T-helper 1 cell (primary cell): Measurements from ENCODE around the gene NOL9.
A peak's percentile ranks its signal among the peaks of the same experiment; 100 is the strongest.
"Not testable (repeated sequence)": the region's sequence is repeated elsewhere in the genome, so short reads cannot be mapped to it uniquely, and the experiment has no call there.

Experiments used
- DNase-seq, 5 donors: peaks; one replicate each; pipeline ENCODE4 v3.0.0-alpha.2; 2012 to 2020
- total RNA-seq, 4 donors: gene quantifications; one replicate each; lab custom pipeline; 2026; lab: John Stamatoyannopoulos, UW

Gene NOL9
- 59.2 to 113 (median 100) reads per million in 4 donors for total RNA-seq

- peak; percentile 89 to 94 (median 91) for DNase-seq
Measured at GRCh38 chr1:6554031-6554906, at the start of gene NOL9. Gene NOL9 (minus strand): TSS chr1:6554513. CDS start chr1:6554502, 11 bp downstream.

- DNase-seq: peak in 3 of 5 donors; percentile 43 to 68 (median 44)
Measured at GRCh38 chr1:6603238-6603914, 49.1 kb upstream of the NOL9 start.

GRCh38 chr1:6602669-6603237 lies 48.4 kb upstream of the NOL9 start, which contains the start of gene KLHL21:
Gene KLHL21 (minus strand): TSS chr1:6602869. CDS start chr1:6602817, 52 bp downstream.
- peak; percentile 65 to 89 (median 76) for DNase-seq

GRCh38 chr1:6601923-6602668 lies 47.8 kb upstream of the NOL9 start:
- DNase-seq: peak in 2 of 5 donors; percentile 29 to 38

- DNase-seq: peak; percentile 41 to 82 (median 63)
Measured at GRCh38 chr1:6601049-6601922, 47.0 kb upstream of the NOL9 start.

- no peak for DNase-seq
Measured at GRCh38 chr1:6600410-6601048, 46.2 kb upstream of the NOL9 start.

GRCh38 chr1:6599991-6600390 lies 45.7 kb upstream of the NOL9 start:
- DNase-seq: not testable (repeated sequence)

- peak in 3 of 5 donors; percentile 24 to 69 (median 40) for DNase-seq
Measured at GRCh38 chr1:6599141-6599975, 45.0 kb upstream of the NOL9 start.

GRCh38 chr1:6597777-6598131 lies 43.4 kb upstream of the NOL9 start:
- no peak for DNase-seq

GRCh38 chr1:6596886-6597776 lies 42.8 kb upstream of the NOL9 start:
- DNase-seq: no peak

- no peak for DNase-seq
Measured at GRCh38 chr1:6596351-6596750, 42.0 kb upstream of the NOL9 start.

- no peak for DNase-seq
Measured at GRCh38 chr1:6594977-6595740, 40.8 kb upstream of the NOL9 start.

GRCh38 chr1:6593810-6594209 lies 39.5 kb upstream of the NOL9 start:
- no peak for DNase-seq

GRCh38 chr1:6592865-6593593 lies 38.7 kb upstream of the NOL9 start:
- no peak for DNase-seq

- DNase-seq: no peak
Measured at GRCh38 chr1:6592441-6592840, 38.1 kb upstream of the NOL9 start.

GRCh38 chr1:6591644-6592043 lies 37.3 kb upstream of the NOL9 start:
- DNase-seq: no peak

GRCh38 chr1:6591222-6591621 lies 36.9 kb upstream of the NOL9 start:
- DNase-seq: no peak

GRCh38 chr1:6590046-6590445 lies 35.7 kb upstream of the NOL9 start:
- DNase-seq: no peak
